Endometrial microvascular endothelial cells (primary cell): ENCODE measurements around the gene MAP2. TPM values are rescaled to one million over a fixed set of nuclear protein-coding genes. Genes with fewer than 3 reads are reported as not detected.

Experiments used
- in situ Hi-C: cut with HindIII; loops from 2 replicates; pipeline ENCODE4 v1.10.0; 2017; ENCODE audit warnings: low sequenced_read_pairs, low pct_unique_long_range_greater_than_20kb; ENCODE audit errors: inconsistent ontology term
- total RNA-seq: library from RNA; depleted of rRNA; stranded (reverse); fragments of >200 nt; gene quantifications from one replicate; pipeline ENCODE4 v1.2.3, GENCODE V29; 2015; ENCODE audit errors: inconsistent ontology term

The MAP2 gene
- total RNA-seq, 1 donor from 2014 or later: 29.3 TPM

GRCh38 chr2:209610631-209611030 lies 186.8 kb downstream of the MAP2 start:
- in situ Hi-C loops: no loop called here

DNA sequence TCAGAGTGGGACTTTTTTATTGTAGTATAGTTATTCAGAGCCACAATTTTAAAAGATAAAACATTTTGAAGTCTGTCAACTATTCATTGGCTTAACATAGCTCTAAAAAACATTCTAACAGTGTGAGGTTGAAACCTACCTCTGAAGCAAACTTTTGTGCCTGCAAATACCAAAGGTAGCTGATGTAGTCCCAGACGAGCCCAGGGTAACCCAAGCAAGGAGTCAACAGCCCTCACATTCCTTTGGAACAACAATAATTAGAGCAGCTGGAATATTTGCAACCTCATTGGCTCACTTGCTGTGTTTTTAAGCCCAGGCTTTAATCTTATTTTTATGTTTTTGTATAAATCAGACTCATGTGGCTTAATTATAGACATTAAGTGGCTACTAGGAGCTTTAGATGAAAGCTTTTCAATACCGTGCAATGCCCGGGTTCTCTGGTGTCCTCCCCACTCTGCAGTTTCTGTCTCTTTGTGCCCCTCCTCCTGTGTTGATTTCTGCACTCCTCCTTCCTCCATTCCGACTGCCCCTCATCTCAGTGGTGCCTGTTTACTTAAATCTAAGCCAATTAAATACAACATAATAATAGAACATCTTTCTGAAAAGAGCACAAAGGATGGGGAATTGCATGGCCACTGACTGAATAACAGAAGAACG lies 189.9 kb downstream of the MAP2 start:
- in situ Hi-C loops: no loop called here

GRCh38 chr2:209614690-209615369 lies 191.0 kb downstream of the MAP2 start:
- in situ Hi-C loops: no loop called here

DNA sequence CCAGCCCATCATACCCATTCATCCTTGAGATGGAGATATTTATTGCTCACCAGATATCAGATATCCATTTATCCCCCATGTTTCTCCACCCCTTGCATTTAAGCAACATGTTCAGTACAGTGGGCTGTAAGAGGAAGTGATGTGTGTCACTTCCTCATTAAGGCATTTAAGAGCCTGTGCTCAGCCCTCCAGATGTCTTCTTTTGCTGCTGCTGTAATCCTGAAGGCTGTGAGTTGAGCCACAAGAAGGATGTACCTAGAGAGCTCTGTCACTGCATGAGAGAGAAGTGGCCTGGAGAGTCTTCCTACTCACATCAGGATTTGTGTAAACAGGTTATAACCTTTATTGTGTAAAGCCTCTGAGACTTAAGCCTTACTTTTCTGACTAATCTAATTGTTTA lies 195.9 kb downstream of the MAP2 start:
- in situ Hi-C loops: no loop called here

GRCh38 chr2:209624192-209624938 lies 200.5 kb downstream of the MAP2 start:
- in situ Hi-C loops: no loop called here

GRCh38 chr2:209629597-209629996 lies 205.8 kb downstream of the MAP2 start:
- in situ Hi-C loops: no loop called here

DNA sequence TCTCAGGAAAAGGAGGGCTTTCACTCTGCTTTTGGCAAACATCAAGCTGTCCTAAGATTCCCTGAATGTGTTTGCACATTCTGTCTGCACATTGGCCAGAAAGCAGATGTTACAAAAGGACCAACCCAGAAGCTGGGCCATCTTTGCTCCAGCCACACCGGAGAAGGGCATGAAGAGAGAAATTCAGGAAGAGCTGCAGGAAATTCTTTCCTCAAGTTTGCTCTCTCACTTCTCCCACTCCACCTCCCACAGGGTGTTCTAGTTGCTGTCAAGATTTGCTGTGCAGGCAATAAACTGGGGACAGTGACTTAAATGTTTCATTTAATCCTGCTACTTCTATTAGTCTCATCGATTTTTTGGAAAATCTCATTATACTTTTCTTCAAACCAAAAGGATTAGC lies 210.1 kb downstream of the MAP2 start:
- in situ Hi-C loops: no loop called here

DNA sequence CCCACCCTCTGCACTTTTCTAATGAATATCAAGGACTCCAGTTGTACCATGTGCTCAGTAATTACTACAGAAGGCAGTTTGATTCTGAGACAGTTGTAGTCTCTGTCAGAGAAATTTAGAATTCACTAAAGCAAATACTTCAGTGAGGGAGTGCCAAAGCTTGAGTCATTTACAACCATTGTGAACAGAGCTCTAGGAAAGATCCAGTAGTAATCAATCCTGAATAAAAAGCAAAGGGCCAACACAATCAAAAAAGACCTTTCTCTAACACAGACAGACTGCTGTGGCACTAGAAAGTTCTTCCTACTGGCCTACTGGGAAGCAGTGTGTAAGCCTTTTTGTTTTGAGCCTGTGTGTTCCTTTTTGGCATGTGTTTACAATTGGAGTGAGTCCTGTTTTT lies 212.2 kb downstream of the MAP2 start:
- in situ Hi-C loops: no loop called here

GRCh38 chr2:209637293-209637692 lies 213.4 kb downstream of the MAP2 start:
- in situ Hi-C loops: no loop called here

GRCh38 chr2:209638346-209638745 lies 214.5 kb downstream of the MAP2 start:
- in situ Hi-C loops: no loop called here

DNA sequence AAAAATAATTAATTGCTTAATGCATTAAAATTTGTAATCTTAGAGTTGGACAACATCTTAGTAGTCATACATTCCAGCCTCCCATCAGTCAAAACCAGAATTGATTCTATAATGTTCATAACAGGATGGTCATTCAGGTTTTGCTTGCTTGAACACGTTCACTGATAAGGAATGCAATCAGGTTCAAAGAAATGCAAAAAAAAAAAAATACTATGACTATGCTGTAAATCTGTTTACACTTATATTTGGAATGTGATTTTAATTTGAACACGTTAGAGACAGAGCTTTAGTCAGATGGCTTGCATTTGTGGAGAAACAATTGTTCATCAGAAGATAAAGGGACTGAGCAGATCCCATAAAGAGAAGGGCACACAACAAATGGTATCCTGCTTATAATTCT lies 216.5 kb downstream of the MAP2 start:
- in situ Hi-C loops: no loop called here

GRCh38 chr2:209642146-209642820 lies 218.4 kb downstream of the MAP2 start:
- in situ Hi-C loops: no loop called here

- in situ Hi-C loops: no loop called here
Observed at GRCh38 chr2:209644842-209645241, 221.0 kb downstream of the MAP2 start.

DNA sequence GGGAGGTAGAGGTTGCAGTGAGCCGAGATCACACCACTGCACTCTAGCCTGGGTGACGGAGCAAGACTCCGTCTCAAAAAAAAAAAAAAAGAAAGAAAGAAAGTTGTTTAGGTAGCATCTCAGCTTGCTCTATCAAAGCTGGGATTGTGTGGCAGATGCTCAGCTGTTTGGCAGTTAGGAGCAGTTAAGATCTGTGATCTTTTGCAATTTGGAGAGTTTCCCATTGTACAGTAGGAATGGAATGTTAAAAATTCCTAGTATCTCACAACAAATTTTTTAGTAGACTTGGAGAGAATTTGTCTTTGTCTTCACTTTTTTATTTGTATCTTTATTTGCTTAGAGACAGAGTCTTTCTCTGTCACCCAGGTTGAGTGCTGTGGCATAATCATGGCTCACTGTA lies 224.9 kb downstream of the MAP2 start:
- in situ Hi-C loops: no loop called here

GRCh38 chr2:209653134-209653533 lies 229.3 kb downstream of the MAP2 start:
- in situ Hi-C loops: no loop called here

GRCh38 chr2:209661286-209661894 lies 237.5 kb downstream of the MAP2 start:
- in situ Hi-C loops: no loop called here

- in situ Hi-C loops: no loop called here
Observed at GRCh38 chr2:209662021-209662420, 238.2 kb downstream of the MAP2 start.

DNA sequence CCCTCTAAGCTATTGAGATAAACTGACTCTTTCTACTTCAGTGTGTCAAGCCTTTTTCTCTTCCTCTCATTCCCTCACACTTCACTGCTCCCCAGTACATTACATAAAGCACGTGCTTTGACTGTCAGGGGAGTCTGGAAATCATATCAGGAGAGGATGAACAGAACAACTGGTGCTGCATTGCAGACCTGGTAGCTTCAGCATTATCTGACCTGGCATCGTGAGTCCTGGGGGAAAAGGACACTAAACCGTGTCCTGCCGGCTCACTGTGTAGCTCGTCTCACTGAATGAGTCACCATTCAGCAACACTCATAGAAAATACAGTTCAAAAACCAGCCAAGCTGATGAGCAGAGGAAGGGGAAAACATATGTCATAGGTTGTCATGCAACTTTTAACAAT lies 239.3 kb downstream of the MAP2 start:
- in situ Hi-C loops: no loop called here

DNA sequence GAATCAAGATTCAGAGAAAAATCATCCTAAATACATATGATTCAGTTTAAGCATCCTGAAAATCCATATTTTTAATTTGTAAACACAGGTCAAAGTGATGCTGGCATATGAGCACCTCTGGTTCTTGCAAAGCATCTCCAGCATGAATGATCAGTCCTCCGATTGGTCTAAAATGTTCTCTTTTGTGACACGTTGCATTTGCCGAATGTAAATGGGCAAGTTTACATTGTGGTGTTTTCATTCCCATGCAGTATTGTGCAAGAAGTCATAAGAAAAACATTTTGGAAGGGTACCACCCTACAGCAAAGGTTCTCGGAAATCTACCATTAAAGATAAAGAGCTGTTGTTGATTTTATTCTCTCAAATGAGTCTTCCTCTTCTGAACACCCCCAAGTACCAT lies 239.8 kb downstream of the MAP2 start:
- in situ Hi-C loops: no loop called here
